Measurements from ENCODE around the gene C1orf159.

C1orf159 gene

DNA sequence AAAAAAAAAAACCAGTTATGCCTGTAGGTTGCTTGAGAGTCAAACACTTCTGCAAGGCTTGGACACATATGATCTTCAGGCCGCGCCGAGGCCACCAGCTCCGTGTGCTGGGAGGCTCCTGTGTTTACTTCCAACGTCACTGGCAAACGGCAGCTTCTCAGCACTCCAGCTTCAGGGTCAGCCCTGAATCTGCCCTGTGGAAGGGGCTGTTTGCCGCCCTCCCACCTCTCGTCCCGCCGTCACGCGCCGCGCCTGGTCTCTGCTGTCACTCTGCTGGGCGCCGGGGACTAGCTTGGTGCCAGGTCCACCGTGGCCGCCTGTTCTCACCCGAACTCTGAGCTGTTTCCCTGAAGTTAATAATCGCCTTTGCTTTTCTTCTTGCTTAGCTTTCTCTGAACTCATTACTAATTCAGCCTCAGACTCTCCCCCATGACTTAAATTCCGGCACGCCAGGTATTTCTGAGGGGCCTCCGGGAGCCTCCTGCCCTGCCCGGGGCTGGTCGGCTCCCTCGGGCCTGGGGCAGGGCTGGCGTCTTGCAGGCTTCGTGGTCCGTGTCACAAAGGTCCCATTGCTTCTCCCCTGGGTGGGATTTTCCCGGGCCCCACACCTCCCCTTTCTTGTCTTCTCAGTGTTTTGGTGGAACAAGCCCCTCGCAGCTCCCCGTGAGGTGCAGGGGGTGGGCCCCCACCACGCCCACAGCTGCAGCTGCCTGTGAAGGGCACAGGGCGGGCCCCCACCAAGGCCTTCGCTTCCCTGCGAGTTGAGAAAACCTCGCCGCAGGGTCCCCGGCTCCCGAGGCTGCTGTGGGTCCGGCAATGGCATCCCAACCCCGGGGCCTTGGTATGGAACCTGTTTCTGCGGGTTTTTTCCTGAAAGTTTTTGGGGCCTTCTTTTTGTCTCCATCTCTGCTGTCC lies 14.6 kb upstream of the C1orf159 start:
- DNase-seq = no peak

DNA sequence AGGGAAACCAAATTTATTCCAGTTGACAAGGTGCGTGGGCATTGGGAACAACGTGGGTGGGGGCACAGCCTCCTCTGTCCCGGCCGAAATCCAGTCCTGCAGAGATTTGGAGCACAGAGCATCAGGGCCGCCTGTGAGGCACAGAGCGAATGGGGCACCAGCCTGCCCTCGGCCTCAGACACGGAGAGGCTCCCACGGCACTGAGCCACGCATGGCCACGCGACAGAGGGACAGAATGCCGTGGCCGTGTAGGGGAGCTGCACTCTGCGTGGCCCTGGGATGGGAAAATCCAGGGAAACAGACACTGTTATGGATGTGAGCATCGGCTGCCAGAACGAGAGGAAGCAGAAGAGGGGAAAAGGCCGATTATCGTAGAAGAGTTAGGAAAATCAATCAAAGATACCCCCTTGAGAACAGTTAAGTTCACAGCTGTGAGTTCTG lies 13.5 kb upstream of the C1orf159 start:
- DNase-seq = no peak

DNA sequence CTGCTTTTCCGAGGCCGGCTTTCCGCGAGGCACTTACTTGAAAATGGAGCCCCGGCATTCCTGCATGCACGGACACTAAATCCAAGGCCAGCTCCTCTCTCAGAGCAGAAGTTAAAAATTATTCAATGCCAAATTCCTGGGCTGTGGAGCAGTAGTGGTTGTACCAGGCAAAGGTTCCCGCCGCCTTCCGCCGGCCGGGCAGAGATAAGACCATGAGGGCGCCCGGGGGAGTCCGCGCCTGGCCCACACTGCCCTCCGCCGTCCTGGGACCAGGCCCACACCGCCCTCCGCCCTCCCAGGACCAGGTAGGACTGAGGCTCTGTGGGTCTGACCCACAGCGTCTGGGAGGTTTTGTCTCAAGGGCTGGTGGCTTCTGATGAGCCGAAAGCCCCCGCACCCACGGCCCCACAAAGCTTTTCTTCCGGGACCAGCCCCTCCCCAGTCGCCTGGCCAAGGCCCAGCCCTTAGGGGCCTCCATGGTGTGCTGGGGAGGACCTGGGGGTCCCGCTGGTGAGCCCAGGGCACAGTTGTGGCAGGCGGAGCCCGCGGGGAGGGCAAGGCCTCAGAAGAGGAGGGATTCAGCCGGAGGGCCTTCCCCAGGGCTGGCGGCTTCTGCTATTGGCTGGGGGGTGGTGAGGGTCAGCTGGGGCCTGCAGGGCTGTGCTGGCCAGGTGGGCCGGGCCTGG lies 12.7 kb upstream of the C1orf159 start:
- no peak for DNase-seq

DNA sequence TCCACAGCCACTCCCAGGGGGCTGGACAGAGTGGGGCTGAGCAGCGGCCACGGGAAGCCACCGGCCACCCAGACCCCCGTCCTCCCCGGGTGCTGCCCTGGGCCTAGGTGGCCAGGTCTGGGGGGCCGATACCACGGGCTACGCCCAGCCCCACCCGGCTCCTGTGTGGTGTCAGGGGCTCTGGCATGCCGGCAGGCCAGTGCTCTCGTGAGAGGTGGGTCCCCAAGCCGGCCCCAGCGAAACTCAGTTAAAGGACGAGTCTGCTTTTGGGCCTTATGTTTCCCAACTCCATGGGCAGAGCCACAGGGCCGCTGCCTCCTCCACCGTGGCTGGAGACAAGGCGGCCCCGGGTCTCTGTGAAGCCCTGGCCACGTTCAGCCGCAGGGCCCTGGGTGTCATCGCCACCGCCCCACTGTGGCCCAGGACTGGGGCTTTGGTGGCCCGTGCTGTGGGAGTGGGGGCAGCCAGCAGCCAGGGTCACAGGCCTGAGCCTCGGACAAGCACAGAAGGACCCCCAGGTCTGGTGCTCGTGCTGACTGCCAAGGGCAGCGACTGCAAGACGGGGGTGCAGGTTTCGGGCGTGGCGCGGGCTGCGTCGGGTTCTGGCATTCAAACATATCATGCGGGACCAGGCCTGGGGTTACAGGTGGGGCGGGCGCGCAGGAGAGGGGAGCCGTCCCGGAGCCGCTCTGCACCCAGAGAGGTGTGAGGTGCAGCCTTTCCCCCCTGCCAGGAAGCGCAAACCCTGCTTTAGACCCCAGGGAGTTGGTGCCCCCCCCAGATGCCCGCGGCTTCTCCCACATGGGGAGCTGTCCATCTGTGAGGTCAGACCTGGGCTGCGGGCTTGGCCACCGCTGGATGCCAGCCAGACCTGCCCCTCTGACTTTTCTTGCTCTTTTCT lies 11.9 kb upstream of the C1orf159 start:
- DNase-seq = no peak

DNA sequence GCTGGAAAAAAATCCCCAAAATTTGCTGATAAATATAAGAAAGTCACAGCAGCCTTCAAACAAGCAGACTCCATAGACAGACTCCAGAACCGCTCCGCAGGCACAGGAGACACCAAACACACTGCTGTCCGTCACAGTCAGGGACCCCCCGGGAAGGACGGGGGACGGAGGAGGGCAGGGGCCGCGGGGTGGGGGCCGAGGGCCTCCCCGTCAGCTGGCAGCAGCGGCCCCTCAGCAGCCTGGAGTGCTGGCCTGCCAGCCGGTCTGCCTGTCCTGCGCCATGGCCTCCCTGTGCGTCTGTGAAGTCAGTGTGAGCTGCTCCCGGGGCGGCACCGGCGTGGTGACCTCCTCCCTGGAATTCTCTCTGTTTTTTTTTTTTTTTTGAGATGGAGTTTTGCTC lies 10.1 kb upstream of the C1orf159 start:
- no peak for DNase-seq

DNA sequence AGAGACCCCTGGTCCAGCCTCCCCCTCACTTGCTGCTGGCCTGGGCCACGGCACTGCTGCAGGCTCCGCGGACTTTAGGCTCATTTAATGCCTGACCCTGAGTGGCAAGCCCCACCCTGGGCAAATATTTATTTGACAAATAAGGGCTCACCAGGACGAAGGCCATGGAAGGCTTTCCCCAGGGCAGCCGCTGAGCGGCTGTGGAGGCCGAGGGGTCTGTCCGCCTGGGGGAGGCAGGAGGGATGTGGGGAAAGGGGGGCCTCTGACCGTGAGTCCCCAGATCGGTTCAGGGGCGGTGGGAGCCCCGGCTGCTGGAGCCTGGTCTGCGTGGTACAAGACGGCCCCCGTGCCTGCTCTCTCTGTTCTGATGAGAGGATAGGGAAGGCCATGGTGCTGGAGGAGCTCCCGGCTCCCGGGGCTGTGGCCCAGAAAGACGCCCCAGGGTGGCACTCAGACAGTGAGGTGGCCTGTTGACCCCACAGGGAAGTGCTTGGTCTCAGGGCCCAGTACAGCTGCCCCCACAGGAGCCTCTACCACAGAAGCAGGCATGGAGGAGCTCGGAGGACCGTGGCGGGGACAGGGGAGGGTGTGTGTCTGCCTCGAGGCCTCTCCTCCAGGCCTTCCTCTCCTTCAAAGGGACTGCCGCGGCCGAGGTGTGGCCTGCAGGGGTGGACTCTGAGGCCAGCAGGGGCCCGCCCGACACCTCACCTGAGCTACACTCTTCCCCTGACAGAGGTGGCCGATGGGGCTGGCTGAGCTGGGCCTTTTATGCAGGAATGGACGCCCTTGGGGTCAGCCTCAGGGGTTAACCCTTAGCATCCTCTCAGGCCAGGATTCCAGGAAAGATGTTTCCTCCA lies 9.1 kb upstream of the C1orf159 start:
- no peak for DNase-seq

DNA sequence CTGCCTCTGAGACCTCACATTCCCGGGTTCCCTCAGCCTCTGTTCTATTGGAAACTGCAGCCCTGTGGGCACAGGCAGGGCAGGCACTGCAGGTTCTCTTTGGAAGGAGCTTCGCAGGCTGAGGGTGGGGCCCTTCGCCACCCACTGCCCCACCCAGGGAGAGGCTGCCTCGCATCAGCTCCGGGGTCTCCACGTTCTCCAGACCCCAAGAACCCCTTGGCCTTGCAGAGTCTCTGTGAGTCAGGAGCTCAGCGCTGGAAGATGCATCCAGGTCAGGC lies 8.6 kb upstream of the C1orf159 start:
- no peak for DNase-seq

DNA sequence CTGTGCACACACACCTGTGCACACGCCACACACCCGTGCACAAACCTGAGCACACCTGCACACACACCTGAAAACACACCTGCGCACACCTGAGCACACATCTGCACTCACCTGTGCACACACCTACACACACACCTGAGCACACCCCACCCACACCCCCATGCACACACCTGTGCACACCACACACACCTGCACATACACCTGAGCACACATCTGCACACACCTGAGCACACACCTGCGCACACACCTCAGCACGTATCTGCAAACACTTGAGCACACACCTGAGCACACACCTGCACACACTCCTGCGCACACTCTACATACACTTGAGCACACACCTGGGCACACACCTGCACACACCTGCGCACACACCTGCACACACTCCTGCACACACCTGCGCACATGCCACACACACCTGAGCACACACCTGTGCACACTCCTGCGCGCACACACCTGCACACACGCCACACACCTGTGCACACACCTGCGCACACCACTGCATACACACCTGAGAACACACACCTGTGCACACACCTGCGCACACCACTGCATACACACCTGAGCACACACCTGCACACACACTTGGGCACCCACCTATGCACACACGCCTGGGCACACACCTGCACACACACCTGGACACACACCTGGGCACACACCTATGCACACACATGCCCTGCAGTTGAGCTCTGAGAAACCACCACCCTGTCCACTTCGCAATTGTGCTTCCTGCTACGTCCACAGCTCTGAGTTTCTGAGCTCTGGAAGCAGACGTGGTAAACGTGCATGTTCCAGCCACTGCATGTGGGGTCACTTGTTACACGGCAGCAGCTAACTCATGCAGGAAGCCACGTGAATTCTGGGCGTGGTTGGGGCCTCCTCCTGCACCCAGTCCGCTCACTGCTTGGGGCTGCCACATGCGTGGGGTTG lies 8.0 kb upstream of the C1orf159 start:
- DNase-seq = no peak

DNA sequence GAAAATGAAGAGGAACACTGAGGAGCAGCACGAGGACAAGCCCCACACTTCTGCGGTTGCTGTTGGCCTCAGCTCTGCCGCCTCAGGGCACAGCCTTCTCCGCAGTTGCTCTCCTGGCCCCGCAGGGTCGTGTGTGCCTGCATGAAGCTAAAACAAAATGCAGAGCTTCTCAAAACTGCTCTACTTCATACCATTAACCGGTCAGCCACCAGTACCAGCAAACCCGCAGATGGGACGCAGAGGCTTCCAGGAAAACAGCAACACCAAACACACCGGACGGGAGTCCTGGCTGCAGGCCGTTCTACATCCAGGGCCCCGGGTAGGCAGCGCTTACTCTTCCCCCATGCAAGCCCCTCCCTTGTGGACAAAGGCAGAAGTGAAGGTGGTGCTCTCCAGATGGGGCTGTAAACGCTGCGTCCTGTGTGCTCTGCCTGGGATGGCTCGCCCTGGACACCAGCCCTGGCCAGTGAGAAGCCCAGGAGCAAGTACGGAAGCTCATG lies 7.1 kb upstream of the C1orf159 start:
- DNase-seq = no peak

DNA sequence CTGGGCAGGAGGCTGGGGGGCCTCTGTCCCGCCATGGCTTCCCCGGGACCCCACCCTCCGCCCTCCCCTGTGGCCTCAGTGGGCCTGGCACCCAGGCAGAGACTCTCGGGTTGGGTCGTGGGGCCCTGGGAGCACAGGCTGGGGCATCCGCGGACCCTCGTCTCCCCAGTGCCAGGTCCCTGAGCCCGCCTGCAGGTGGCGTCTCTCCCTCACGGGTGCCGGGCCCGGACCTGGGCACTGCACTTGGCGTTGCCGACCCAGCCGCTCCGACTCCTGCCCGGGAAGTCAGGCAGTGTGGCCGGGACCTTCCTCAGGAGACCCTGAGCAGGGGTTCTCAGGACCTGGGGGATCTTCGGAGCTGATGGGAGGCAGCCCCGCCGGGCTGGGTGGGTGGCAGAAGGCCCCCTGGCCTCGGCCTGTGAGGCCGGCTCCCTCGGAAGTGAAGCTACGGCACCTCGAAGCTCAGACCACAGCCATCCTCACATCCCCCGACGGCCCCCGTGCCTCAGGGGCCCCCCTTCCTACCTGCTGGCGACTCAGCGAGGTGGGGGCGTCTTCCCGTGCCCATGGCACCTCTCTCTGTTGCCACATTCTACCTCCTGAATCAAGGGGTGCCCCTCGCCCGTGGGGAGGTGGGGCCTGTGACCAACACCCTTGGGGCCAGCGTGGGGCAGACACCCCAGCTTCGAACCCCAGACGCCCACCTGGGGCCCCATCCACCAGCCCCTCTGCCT lies 6.4 kb upstream of the C1orf159 start:
- peak; percentile 81 to 88 for DNase-seq

DNA sequence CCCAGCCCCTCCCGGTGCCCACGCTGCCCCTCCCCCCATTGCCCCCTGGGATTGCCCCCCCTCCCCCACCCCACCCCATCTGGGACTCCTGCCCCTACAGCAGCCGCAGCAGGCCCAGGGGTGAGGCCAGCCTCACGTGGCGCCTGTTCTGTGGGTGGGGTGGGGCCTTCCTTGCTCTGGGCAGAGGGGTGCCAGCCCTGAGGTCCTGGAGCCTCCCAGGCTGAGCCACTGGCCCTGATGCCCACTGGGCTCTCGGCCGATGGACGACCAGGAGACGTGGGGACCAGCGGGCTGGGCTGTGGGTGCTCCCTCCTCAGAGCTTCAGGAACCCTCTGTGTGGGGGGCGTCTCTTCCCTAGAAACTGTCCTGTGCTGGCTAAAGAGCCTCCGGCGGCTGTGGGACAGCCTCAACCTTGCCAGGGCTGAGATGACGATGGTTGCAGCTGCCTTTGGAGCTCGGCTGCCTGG lies 5.8 kb upstream of the C1orf159 start:
- DNase-seq = no peak

DNA sequence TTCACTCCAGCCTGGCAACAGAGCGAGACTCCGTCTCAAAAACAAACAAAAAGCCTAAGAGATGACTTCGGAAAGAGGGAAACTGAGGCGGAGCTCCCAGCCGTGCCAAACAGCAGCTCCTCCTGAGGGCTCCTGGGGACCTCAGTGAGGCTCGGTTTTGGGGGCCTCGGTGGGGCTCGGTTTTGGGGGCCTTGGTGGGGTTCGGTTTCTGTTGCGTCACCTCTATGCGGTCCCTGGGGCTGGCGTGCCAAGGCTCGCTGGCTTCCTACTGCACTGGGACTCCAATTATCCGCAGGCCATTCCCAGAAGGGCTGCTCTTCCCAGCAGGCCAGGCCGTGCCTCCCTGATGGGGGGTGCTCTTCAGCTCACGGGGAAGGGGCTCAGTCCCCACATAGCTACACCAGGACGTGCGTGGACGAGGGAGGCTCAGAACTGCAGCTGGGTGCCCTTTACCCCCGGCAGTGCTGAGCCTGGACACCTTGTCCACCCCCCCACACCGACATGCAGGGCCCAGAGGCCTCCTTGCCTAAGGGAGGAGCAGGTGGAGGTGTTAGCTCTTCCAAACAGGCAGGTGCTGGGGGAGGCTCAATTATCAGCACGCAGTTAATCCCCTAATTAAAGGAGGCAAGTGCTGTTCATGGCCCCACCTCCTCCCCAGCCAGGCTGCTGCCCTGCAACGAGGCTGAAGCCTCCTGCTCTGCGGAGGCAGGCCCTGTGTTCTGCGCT lies 5.1 kb upstream of the C1orf159 start:
- no peak for DNase-seq

DNA sequence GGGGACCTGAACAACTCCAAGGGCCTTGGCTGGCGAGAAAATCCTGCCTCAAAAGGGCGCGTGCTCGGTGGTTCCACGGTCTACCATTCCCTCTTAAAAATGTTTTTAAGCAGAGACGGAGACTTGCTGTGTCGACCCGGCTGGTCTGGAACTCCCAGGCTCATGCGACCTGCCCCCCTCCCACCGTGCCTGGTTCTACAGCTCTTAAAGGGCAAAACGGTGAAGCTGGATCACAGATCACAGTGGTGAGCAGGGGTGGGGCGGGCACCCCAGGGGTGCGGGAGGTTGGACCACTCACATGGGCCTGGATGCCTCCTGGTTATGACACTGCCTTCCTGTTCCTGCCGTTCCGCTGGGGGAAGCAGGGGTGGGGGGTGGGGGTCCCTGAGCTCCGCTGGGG lies 4.2 kb upstream of the C1orf159 start:
- DNase-seq = no peak

DNA sequence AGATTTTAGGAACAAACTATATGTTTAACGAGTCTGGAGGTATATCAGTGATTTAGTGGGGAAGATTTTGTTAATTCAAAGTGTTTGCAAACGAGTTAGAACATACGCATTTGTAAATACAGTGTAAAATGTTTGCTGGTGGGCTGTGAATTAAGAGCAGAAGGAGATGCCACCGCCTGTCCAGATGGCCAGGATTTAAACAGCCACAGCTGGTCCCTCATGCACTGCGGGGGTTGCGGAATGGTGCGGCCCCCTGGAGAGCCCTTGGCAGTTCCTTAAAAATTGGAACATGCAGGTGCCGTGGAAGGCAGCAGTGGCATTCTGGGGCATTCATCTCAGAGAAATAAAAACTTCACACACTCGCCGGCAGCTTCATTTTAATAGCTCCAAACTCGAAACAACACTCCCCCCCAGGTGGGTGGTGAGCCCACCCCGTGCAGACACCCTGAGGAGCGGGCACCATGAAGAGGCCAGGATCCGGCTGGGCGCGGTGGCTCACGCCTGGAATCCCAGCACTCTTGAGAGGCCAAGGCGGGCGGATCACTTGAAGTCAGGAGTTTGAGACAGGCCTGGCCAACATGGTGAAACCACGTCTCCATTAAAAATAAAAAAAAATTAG lies 3.5 kb upstream of the C1orf159 start:
- DNase-seq = no peak

DNA sequence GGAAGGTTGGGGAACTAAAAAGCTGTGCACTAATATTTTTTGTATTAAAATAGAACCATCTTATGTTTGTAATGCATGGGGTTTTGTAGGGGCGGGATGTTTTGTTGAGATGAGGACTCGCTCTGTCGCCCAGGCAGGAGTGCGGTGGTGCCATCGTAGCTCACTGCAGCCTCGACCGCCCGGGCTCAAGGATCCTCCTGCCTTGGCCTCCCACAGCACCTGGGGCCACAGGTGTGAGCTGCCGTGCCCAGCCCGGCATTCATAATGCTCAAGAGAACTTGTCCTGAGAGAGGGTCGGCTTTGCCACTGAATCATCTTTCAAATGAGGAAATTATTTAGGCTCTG lies 3.0 kb upstream of the C1orf159 start:
- DNase-seq = no peak

DNA sequence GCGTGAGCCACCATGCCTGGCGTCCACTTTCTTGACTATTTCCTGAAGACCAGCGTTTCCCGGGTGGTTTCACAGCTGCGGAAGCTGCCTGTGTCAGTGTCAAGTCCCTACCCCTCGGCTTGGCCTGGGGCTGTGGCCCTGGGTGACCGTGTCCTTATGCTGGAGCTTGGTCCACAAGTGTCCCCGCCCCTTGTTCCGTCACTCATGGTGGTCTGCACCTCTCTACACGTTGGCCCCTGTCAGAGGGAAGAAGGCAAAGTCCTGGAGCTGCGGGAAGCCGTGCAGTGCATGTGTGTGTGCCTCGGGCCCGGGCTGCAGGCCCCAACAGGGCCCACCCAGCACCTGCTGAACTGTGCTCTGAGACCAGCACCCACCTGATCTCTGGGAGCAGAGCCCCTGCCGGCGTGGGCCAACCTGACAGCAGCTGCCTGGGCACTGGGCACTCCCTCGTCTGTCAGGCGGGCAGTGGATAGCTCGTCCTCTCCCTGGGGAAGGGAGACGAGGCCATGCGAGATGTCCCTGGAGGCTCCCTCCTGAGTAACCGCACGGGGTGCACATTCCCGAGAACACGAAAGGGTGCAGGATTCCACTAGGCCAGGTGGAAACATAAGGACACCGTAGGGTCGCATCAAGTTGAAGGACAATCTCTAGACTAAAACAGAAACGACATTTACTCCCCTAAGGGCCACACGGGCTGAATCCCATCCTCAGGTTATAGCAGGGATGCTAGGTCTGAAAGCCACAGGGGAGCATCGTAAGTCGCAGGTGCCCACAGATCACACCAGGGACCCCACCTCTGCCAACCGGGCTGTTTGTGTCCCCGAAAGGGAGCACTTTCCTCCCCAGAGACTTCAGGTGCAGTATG lies 2.4 kb upstream of the C1orf159 start:
- DNase-seq = no peak

DNA sequence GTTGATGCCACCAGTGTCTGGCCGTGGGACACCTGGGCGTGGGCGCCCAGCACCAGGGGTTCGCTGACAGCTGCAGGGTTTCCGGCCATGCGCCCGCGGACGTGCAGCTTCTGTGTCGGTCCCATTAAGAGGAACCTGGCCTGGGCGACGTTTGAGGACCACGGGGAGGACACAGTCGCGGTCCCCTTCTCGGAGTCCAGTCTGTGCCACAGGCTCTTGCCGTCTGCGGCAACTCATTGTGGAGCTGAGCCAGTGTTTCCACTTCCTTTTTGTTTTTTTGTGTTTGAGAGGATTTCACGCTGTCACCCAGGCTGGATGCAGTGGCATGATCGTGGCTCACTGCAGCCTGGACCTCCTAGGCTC lies 1.6 kb upstream of the C1orf159 start:
- no peak for DNase-seq
